ENCODE results near the gene SLC10A3.

Gene SLC10A3, protein sequence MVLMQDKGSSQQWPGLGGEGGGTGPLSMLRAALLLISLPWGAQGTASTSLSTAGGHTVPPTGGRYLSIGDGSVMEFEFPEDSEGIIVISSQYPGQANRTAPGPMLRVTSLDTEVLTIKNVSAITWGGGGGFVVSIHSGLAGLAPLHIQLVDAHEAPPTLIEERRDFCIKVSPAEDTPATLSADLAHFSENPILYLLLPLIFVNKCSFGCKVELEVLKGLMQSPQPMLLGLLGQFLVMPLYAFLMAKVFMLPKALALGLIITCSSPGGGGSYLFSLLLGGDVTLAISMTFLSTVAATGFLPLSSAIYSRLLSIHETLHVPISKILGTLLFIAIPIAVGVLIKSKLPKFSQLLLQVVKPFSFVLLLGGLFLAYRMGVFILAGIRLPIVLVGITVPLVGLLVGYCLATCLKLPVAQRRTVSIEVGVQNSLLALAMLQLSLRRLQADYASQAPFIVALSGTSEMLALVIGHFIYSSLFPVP

DNA sequence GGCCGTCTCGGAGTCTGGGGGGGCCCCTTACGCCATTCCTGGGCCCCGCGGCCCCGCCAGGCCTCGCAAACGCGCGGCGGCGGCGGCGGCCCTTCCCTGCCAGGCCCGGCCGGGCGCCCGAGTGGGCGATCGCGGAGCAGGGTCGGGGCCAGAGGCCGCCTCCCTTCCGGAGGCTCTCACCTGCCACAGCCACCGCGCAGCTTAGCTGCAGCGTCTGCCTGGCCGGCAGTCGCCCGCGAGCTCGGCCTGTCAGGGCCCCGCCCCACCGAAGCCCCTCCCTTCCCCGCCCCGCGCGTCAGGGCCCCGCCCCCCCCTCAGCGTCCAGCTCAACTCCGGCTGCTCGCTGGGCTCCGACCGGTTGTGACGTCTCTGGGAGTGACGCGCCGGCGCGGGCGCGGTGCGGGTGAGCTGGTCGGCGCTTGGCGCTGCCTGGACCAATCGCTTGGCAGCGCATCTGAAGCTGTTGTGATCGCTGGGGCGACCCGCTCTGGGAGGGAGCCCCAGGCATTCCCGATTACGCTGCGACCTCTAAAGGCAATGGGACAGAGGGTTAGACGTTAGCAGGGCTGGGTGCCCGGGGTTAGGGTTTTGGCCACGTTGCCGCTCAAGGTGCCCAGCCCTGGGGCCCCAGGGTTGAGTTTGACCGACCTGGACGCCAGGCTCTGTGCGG is at the start of gene SLC10A3:
SLC10A3 (minus strand) TSS at position 216 of the 670 bp plus-strand sequence. CDS start 1,689 bp downstream, outside the sequence.
- peak; percentile 51 for DNase-seq

DNA sequence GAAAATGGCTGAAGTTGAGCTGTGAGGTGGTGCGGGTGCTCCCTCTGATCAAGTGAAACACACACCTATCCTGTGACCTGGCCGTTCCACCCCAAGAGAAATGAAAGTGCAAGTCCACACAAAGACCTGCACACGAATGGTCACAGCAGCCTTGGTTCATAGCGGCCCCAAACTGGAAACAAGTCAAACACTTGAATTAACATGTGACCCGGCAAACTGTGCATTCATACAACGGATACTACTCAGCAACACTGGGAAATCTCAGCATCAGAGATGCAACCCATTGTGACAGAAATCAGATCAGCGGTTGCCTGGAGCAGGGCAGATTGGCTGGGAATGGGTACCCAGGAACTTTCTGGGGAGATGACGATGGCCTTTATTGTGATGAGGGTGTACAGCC is 48.6 kb upstream of the SLC10A3 start:
- DNase-seq: no peak

DNA sequence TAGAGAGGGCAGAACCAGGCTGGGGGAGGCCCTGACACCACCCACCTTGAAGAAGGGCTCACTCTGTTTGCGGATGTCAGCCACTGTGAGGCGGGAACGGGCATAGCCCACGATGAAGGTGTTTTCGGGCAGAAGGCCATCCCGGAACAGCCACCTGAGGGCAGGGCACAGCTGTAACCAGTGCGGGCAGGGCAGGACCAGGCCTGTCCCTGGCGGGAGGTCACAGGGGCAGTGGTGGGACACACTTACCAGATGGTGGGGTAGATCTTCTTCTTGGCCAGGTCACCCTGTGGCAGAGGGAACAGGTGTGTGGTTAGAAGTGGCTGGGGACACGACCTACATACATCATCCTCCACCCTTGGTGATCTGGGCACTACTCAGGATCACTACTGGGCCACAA is 45.5 kb upstream of the SLC10A3 start:
- no peak for DNase-seq

- DNase-seq: peak; percentile 17
These were observed 44.3 kb upstream of the SLC10A3 start for GRCh38 chrX:154534526-154535322.

DNA sequence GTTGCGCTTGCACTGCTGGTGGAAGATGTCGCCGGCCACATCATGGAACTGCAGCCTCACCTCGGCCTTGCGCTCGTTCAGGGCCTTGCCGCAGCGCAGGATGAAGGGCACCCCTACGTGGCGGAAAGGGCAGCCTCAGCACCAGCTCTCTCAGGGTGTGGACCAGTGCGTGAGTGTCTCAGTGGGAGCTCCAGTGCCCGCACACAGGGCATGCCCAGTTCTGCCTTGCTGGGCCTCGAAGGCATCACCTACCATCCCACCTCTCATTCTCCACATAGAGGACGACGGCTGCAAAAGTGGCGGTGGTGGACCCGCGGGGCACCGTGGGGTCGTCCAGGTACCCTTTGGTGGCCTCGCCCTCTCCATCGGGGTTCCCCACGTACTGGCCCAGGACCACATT is 42.3 kb upstream of the SLC10A3 start:
- DNase-seq: no peak

DNA sequence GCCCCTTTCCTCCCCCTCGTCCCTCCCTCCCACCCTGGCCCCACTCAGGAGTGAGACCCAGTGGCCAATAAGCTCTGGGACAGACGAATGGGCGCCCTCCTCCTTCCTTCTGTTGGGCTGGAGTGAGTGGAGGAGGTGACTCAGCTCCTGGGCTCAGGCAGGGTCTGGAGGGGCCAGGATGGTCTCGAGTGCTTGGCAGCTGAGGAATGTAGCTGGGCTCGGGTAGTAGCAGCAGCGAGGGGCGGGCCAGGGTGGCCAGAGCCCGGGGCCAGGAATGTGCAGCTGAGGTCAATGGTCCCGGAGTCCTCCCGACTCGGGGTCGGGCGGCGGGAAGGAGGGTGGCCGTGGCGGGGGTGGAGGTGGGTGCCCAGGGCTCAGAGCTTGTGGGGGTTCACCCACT is 41.2 kb upstream of the SLC10A3 start:
- no peak for DNase-seq

DNA sequence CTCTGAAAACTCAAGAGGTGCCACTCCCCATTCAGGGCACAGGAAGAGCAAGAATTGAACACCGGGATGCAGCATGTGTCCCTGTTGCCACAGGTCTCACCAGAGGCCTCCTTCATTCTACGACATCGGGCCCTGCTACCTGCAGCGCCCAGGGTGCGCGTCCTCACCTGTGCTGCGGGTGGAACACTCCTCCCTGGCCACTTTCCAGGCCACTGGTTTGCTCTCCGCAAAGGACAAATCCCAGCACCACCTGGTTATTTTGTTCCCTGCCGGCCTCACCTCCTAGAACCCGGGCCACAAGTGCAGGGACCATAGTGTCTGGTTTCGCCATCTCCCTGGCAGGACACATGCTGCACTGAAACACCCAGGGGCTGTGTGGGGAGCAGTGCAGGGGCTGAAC is 39.9 kb upstream of the SLC10A3 start:
- no peak for DNase-seq

DNA sequence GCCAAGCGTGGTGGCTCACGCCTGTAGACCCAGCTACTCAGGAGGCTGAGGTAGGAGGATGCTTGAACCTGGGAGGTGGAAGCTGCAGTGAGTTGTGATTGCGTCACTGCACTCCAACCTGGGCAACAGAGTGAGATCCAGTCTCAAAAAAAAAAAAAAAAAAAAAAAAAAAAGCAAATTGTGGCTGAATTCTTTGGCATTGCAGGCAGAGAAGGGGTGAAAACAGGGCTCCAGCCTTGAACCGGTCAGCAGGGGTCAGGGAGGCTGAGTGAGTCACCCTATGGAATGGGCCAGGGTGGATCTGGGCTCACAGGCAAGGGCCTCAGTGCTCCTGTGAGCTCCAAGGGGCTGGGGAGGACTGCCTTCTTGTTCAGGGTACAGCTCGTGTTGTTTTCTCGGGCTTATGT is 38.8 kb upstream of the SLC10A3 start:
- no peak for DNase-seq

GRCh38 chrX:154526901-154527675 is 36.7 kb upstream of the SLC10A3 start:
- DNase-seq: peak; percentile 51

DNA sequence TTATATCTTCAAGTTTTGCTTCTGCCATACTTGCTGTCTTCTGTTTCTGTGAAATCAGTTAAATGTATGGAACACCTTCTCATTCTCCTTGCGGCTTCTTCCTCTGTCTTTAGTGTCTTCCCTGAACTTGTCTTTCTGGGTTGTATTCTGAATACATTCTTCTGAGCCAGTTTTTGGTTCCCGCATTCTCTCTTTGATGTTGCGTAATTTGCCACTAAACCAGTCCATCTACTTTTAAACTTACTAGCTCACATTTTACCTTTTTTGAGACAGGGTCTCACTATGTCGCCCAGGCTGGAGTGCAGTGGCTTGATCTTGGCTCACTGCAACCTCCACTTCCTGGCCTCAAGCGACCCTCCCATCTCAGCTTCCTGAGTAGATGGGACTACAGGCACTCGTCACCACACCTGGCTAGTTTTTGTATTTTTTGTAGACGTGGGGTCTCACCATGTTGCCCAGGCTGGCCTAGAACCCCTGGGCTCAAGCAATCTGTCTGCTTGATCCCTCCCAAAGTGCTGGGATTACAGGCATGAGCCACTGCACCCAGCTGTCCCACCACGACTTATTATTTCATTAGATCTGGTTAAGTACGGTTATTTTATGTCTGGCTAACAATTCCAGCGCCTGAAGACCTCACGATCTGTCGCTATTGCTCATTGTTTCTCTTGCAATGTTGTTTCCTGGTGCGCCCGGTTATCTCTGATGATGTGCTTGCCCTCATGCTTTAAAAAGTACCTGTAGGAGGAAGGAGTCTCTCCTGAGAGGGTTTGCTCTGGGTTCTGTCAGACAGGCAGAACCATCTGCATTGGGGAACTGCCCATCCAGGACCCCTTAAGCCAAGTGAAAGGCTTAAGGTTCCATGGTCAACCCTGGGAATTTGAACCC is 35.4 kb upstream of the SLC10A3 start:
- DNase-seq: no peak

- no peak for DNase-seq
These were observed 29.0 kb upstream of the SLC10A3 start for GRCh38 chrX:154519389-154519788.

- no peak for DNase-seq
These were observed 26.8 kb upstream of the SLC10A3 start for GRCh38 chrX:154517101-154517781.

DNA sequence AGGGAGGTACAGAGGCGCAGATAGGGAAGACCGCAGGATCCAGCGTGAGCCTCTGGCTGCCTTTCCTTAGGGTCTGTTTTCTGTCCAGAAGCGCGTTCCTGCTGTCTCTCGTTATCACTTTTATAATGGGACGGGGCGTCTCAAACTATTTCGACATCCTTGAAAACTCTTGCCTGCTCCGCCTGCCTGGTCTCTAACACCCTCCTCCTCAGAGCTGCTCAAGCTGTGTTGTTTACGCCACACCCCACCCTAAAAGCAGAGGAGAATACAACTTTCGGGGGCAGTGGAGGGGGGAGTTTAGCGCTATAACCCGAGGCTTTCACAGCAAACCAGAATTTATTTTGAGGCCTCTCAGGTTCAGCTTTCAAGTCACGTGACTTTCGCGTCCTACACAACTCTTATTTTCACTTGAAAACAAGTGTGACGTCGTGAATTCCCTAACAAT is 26.2 kb upstream of the SLC10A3 start:
- DNase-seq: no peak

GRCh38 chrX:154515966-154516655 is 25.7 kb upstream of the SLC10A3 start, which contains the start of gene FAM3A:
Gene FAM3A, minus strand, starts transcription at chrX:154516232. Its CDS starts 460 bp downstream, at chrX:154515772.
- peak; percentile 69 for DNase-seq

- DNase-seq: peak; percentile 55
These were observed 24.9 kb upstream of the SLC10A3 start for GRCh38 chrX:154515090-154515965.

GRCh38 chrX:154513716-154514115 is 23.3 kb upstream of the SLC10A3 start:
- DNase-seq: no peak

GRCh38 chrX:154512879-154513553 is 22.6 kb upstream of the SLC10A3 start:
- no peak for DNase-seq

GRCh38 chrX:154511761-154512160 is 21.3 kb upstream of the SLC10A3 start:
- DNase-seq: no peak
